ENCODE measurements around the gene ZFAND4.
A peak's percentile ranks its signal among the peaks of the same experiment; 100 is the strongest.
"Not testable (repeated sequence)": the region's sequence is repeated elsewhere in the genome, so short reads cannot be mapped to it uniquely, and the experiment has no call there.

ZFAND4 gene

GRCh38 chr10:45672181-45673073 lies at the start of gene ZFAND4:
ZFAND4 (minus strand) TSS chr10:45672772; CDS start chr10:45663725, 9,047 bp downstream.
- DNase-seq, result peak; percentile 91

DNA sequence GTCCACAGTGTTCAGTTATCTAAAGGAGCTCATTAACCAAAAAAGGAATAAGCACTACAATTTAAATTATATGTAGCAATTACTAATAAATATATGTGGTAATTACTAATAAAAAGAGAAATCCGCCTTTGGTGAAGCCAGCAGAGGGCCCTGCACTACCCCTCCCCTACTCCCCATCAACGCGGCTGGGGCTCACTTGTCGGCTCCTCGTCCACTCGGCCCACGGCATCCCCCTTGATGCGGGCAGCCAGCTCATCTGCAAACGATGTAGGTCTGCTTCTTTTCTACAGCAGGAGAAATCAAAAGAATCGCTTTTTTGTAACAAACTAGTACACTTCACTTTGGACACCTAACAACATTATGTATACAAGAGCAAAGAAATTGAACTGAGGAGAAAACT lies 48.9 kb upstream of the ZFAND4 start:
- not testable (repeated sequence) for DNase-seq

DNA sequence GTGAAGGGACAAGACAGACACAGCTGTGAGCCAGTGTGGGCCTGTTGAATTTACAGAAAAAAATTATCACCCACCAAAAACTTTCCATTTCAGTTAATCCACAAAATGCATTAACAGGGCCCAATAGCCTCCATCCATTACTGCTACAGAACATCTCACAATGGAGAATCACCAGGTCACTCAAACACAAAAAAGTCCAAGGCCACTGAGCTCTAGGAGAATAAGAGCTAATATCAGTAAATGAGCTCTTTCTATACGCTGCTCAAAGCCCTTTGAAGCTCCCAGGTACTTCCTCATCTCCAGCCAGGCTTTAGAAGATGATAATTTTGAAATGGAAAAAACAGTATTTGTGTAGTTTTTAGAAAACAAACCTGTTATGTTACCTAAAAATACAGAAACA lies 45.1 kb upstream of the ZFAND4 start:
- DNase-seq, result not testable (repeated sequence)

- not testable (repeated sequence) for DNase-seq
These were observed 44.5 kb upstream of the ZFAND4 start for GRCh38 chr10:45717053-45717452.

- DNase-seq, result not testable (repeated sequence)
These were observed 38.7 kb upstream of the ZFAND4 start for GRCh38 chr10:45711223-45711622.

- DNase-seq, result not testable (repeated sequence)
These were observed 37.7 kb upstream of the ZFAND4 start for GRCh38 chr10:45710200-45710796.

DNA sequence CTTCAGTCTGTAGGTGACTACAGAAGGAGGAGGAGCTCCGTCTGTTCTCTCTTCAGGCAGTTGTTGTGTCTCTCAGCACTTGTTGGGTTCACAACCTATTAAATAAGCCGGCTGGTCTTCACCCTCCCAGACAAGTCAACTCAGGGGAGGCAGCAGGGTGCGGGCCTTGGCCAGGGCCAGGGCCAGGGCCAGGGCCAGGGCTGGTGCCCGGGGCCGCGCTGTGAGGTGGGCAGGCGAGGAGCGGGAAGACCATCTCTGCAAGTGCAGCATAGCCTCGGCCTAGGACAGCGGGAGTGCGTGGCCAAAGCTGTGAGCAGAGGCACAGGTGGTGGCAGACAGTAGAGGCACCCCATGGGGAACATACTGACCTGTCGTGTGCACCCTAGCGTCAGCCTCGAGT lies 5.9 kb upstream of the ZFAND4 start:
- not testable (repeated sequence) for DNase-seq

DNA sequence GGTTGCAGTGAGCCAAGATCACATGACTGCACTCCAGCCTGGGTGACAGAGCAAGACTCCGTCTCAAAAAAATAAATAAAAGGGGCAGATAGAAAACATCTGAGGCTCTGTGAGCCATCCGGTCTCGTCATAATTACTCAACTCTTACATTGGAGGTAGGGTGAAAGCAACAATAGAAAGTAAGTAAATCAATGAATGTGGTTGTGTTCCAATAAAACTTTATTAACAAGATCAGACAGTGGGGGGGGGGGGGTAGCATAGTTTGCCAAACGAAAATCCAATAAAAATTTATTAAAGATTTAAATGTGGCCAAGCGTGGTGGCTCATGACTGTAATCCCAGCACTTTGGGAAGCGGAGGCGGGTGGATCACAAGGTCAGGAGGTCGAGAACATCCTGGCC lies 2.8 kb upstream of the ZFAND4 start:
- DNase-seq, result no peak

- peak; percentile 1 for DNase-seq
These were observed 589 bp upstream of the ZFAND4 start for GRCh38 chr10:45673074-45673648.

DNA sequence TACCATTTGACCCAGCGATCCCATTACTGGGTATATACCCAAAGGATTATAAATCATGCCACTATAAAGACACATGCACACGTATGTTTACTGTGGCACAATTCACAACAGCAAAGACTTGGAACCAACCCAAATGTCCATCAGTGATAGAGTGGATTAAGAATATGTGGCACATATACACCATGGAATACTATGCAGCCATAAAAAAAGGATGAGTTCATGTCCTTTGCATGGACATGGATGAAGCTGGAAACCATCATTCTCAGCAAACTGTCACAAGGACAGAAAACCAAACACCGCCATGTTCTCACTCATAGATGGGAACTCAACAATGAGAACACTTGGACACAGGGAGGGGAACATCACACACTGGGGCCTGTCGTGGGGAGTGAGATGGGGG lies 1.3 kb downstream of the ZFAND4 start:
- DNase-seq, result not testable (repeated sequence)

GRCh38 chr10:45669897-45670296 lies 2.7 kb downstream of the ZFAND4 start:
- DNase-seq, result not testable (repeated sequence)

DNA sequence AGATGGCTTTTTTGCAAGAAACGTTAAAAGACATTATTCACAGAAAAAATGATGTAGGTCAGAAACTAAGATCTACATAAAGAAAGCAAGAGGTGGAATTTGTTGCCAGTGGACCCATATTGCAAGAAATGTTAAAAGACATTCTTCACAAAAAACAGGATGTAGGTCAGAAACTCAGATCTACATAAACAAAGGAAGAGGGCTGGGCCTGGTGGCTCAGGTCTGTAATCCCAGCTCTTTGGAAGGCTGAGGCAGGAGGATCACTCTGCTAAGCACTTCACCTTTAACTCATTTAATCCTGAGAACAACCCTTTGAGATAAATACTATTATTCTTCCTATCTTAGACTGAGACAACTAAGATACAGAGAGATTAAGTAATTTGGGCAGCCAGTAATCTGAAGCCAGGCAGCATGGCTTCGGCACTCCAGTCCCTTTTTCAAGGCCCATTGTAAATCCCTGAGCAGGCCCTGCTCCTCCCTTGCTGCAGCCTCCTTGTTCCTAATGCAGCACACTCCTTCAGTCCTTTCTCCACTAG lies 11.6 kb downstream of the ZFAND4 start:
- no peak for DNase-seq

GRCh38 chr10:45657033-45657926 lies 15.3 kb downstream of the ZFAND4 start:
- no peak for DNase-seq

GRCh38 chr10:45655219-45655618 lies 17.4 kb downstream of the ZFAND4 start:
- no peak for DNase-seq

DNA sequence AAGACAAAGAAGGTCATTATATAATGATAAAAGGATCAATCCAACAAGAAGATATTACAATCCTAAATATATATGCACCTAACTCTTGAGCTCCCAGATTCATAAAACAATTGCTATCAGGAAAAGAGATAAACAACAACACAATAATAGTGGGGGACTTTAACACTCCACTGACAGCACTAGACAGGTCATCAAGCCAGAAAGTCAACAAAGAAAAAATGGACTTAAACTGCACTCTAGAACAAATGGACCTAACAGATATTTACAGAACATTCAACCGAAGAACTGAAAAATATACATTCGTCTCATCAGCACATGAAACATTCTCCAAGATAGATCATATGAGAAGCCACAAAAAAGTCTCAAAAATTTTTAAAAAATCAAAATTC lies 17.8 kb downstream of the ZFAND4 start:
- not testable (repeated sequence) for DNase-seq

DNA sequence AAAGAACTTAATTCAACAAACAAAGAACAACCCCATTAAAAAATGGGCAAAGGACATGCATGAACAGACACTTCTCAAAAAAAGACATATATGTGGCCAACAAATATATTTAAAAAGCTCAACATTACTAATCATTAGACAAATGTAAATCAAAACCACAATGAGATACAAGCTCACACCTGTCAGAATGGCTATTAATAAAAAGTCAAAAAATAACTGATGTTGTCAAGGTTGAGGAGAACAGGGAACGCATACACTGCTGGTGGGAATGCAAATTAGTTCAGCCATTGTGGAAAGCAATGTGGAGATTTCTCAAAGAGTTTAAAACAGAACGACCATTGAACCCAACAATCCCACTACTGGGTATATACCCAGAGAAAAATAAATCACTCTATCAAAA lies 19.1 kb downstream of the ZFAND4 start:
- DNase-seq, result no peak

GRCh38 chr10:45652511-45652910 lies 20.1 kb downstream of the ZFAND4 start:
- no peak for DNase-seq

- no peak for DNase-seq
These were observed 23.3 kb downstream of the ZFAND4 start for GRCh38 chr10:45649296-45649695.

DNA sequence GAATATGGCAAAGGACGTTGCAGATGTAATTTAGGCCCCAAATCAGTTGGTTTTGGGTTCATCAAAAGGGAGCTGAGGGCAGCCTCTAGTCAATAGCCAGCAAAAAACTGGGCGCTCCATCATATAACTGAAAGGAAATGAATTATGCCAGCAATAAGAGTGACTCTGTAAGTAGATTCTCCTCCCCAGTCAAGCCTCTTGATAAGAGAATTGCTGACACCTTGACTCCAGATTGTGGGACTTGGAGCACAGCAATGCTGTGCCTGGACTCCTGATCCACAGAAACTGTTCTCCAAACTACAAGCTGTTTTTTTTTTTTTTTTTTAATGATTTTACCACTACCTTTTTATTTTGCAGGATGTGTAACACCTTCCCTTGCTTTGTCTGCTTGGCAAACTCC lies 25.5 kb downstream of the ZFAND4 start:
- no peak for DNase-seq

DNA sequence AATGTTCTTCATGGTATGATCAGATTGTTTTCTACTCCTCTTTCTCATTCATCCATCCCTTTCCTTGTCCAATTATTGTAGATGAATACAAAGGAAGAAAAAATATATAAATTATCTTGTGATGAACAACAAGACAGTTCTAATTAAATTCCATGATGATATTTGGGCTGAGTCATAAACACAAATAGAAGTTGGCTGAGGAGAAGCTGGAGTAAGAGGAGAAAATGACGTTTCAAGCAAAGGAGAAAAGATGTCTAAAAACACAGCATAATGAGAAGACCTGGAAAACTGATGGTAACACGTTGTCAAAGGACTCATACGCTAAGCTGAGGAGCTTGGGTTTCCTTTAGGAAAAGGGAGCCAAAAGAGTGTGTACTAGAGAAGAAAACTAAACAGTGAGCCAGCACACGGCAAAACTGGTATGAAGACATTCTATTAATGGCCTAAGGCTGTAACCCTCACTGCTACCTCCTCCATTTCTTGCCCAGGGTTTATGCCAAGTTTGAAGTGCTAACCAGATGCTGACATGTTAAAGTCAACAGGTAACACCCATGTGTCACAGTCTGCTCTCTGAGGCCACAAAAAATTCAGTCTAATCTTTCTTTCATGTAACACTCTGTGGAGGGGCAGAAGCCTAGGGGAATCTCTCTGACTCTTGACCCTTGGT lies 26.1 kb downstream of the ZFAND4 start:
- no peak for DNase-seq

DNA sequence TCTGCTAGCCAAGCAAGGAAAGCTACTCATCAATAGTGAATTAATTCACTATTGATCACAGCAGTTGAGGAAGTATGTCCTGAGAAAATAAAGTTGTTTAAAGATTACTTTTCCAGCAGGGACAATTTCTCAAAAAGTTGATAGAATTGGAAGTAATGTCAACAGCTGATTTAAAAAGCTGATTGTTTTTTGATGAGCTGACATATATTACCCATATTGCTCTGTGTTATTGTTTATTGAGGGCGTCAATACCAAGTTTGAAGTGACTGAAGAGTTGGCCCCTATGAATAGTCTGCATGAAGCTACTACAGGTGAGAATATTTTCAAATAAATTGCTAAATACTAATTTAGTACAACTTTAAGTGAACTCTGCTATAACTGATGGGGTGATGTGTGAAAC lies 28.0 kb downstream of the ZFAND4 start:
- no peak for DNase-seq

DNA sequence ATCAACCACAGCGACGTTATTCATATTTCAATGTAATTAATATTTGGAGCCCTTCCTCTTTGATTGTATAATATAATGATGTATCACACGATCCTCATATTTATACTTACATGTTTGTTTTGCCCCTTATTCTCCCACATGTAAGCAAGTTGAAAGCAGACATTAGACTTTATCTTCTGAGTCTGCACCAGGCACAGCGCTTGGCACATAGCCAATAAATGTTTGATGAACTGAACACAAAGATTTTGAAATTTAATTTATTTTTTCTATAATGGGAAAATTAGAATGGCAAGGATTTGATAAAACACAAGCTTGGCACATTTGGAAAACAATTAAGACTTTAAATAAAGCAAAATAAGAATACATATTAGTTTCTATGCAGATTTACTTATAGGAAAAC lies 31.6 kb downstream of the ZFAND4 start:
- DNase-seq, result no peak
